ENCODE measurements around the gene TEX12. TPM values are rescaled to one million over a fixed set of nuclear protein-coding genes. Genes with fewer than 3 reads are reported as not detected.

TEX12 gene
- total and polyA plus RNA-seq, 9 of the 15 experiments (the other 6 are each of a cell fraction or from before 2014, with no cell fraction given), result 0.10 to 2.3 (median 0.67) TPM; not detected in 1

GRCh38 chr11:112178936-112179335, 11.8 kb downstream of the TEX12 start (continued):
- no peak for TF ChIP-seq BDP1 (IDR thresholded peaks at IDR 0.05; ENCODE audit: insufficient read depth, insufficient read length)
- no peak for TF ChIP-seq TEAD1 (CRISPR knock-in tag; IDR thresholded peaks at IDR 0.05)
- TF ChIP-seq ID3 (CRISPR knock-in tag; IDR thresholded peaks at IDR 0.05), result no peak
- TF ChIP-seq ID3 (tag; IDR thresholded peaks at IDR 0.05), result no peak
- no peak for TF ChIP-seq SRSF9 (IDR thresholded peaks at IDR 0.05; ENCODE audit: borderline replicate concordance, low read depth, low read length)
- no peak for TF ChIP-seq ZBTB9 (CRISPR knock-in tag; IDR thresholded peaks at IDR 0.05)

GRCh38 chr11:112179601-112180000, 12.4 kb downstream of the TEX12 start:
- H3K9me3 ChIP-seq (replicated peaks; ENCODE audit: control insufficient read depth, insufficient read depth, low read depth, low read length), result no peaks in the 10 kb centered on the region
- no peak for TF ChIP-seq ZNF764 (CRISPR knock-in tag; IDR thresholded peaks at IDR 0.05; ENCODE audit: low read depth)
- no peak for TF ChIP-seq ZNF785 (CRISPR knock-in tag; IDR thresholded peaks at IDR 0.05)
- no peak for TF ChIP-seq RBFOX2 (IDR thresholded peaks at IDR 0.05; ENCODE audit: low read depth, low read length)
- TF ChIP-seq ARID2 (IDR thresholded peaks at IDR 0.05), result no peak
- TF ChIP-seq BRD4 (IDR thresholded peaks at IDR 0.05), result no peak
- no peak for TF ChIP-seq CLOCK (CRISPR knock-in tag; IDR thresholded peaks at IDR 0.05; ENCODE audit: borderline replicate concordance)
- no peak for TF ChIP-seq HNRNPUL1 (IDR thresholded peaks at IDR 0.05; ENCODE audit: low read length)
- TF ChIP-seq ARID3B (CRISPR knock-in tag; IDR thresholded peaks at IDR 0.05; ENCODE audit: borderline replicate concordance), result no peak
- TF ChIP-seq ZNF165 (CRISPR knock-in tag; IDR thresholded peaks at IDR 0.05; ENCODE audit: borderline replicate concordance), result no peak
- no peak for TF ChIP-seq ZNF444 (CRISPR knock-in tag; IDR thresholded peaks at IDR 0.05)
- TF ChIP-seq POLR3A (IDR thresholded peaks at IDR 0.05; ENCODE audit: borderline replicate concordance, extremely low read depth, insufficient read depth, insufficient read length), result no peak

More at GRCh38 chr11:112179601-112180000, 12.4 kb downstream of the TEX12 start:
- DNase-seq (ENCODE audit: extremely low read depth in 1 of 4, low spot score in 3 of 4) (no peak), ATAC-seq (no peak), FAIRE-seq (no peak)
- peaks cover 3% of the 10 kb centered on the region; the same call in 1 of the 2 replicates for H4K20me1 ChIP-seq (replicated peaks; ENCODE audit: control insufficient read depth, insufficient read depth, low read length)
- no peaks in the 10 kb centered on the region for H3K9me1 ChIP-seq (ENCODE audit: control insufficient read depth, insufficient read depth, low read length)
- H3K36me3 ChIP-seq (ENCODE audit: control insufficient read depth, insufficient read depth, low read length), result no peaks in the 10 kb centered on the region
- H3K4me2 ChIP-seq (ENCODE audit: insufficient read depth, low read length), result no peak overlapping the region
- POLR2A ChIA-PET, result interaction anchor here (0.6 kb wide), 1 partner anchor 105 kb away, joined by 3 read pairs; no protein-coding TSS in a partner anchor
- H3K27me3 ChIP-seq (ENCODE audit: control insufficient read depth in 2 of 2, insufficient read depth in 2 of 2, low read length in 2 of 2), result peaks cover 0 to 8% of the 10 kb centered on the region in 2 experiments; a peak in 2 of 5 replicates
- intact Hi-C loops (cut with micrococcal nuclease) (no loop called here), in situ Hi-C loops (cut with MboI) (no loop called here)
- BruUV-seq (replicated peaks), result no TSS peak
- peaks cover 0 to 8% of the 10 kb centered on the region in 2 experiments; a peak in 2 of 5 replicates for H3K4me1 ChIP-seq (replicated peaks in 1 of 2; ENCODE audit: control insufficient read depth in 2 of 2, insufficient read depth in 2 of 2, low read length in 2 of 2)
- H2AFZ ChIP-seq (ENCODE audit: low read depth, low read length), result no peak overlapping the region
- no peaks in the 10 kb centered on the region for H3K79me2 ChIP-seq (ENCODE audit: control insufficient read depth, insufficient read depth, low read length)
- H3K9ac ChIP-seq (ENCODE audit: insufficient read depth in 1 of 2, low read depth in 2 of 2, low read length in 2 of 2), result no peak overlapping the region
- no peak overlapping the region for H3K4me3 ChIP-seq
- CTCF ChIA-PET (ENCODE audit: low intra/inter-chr PET ratio), result no interaction called here
- H3K27ac ChIP-seq (ENCODE audit: extremely low read depth, low read depth, low read length), result no peak overlapping the region

All from K562 (cell line).